ENCODE measurements around the gene CDK15. TPM values are rescaled to one million over a fixed set of nuclear protein-coding genes. Genes with fewer than 3 reads are reported as not detected.
"Not testable (repeated sequence)": the region's sequence is repeated elsewhere in the genome, so short reads cannot be mapped to it uniquely, and the experiment has no call there.

The CDK15 gene
- total and polyA plus RNA-seq, 2 donors (not counting 1 experiment from before 2014, with no cell fraction given): not detected

DNA sequence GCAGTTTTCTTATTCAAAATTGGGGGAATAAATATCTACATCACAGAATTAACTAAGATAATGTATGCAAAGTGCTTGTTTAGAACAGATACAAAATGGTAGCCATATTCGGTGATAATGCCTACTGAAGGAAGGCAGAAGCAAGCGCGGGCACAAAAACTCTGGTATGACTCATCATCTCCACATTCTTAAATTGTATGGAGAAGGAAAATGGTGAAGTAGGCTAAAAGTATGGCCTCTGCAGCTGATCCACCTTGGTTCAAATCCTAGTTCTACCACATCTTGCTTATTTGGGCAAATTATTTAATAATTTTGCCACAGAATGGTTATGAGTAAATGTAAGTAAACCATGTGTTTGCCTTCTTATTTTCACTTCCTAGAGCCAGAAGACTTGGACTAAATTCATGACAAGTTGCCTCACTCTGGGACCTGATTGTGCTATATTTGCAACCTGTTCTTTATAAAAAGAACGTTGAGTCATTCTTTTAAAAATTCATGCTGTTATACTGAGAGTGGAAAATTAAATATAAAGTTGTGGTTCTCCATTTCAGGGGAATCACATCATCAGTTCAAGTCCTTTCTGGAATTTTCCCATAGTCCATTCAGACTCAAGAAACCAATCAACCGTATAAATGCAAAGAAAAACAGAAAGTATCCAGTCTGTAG is 9.0 kb upstream of the CDK15 start:
- Mint-ChIP-seq H3K27ac (no peak overlapping the region), H3K4me1 (no peaks in the 10 kb centered on the region), H3K9me3 (ENCODE audit: insufficient read depth) (no peaks in the 10 kb centered on the region), H3K4me3 (no peak overlapping the region), H3K27me3 (peaks cover 21% of the 10 kb centered on the region)
- POLR2A ChIA-PET: no interaction called here
- Histone ChIP-seq H4K20me1 (ENCODE audit: control insufficient read depth, insufficient read depth, low read length, poor library complexity, severe bottlenecking) (no peaks in the 10 kb centered on the region), H3K4me1 (ENCODE audit: control insufficient read depth in 2 of 2, insufficient read depth in 2 of 2, low read length in 2 of 2) (no peaks in the 10 kb centered on the region), H3K27me3 (replicated peaks in 1 of 4; ENCODE audit: control extremely low read depth in 1 of 4, control insufficient read depth in 3 of 4, insufficient read depth in 4 of 4, low read length in 3 of 4) (peaks cover 0 to 5% (median 0%) of the 10 kb centered on the region in 4 experiments), H3K36me3 (replicated peaks in 1 of 2; ENCODE audit: control extremely low read depth in 1 of 2, control insufficient read depth in 1 of 2, extremely low read depth in 1 of 2, insufficient read depth in 2 of 2, low read length in 1 of 2) (no peaks in the 10 kb centered on the region), H3K9me3 (ENCODE audit: control extremely low read depth in 1 of 3, control insufficient read depth in 2 of 3, insufficient read depth in 1 of 3, low read length in 2 of 3) (peaks cover 0 to 1% (median 0%) of the 10 kb centered on the region in 3 donors), H3K4me3 (ENCODE audit: control extremely low read depth in 1 of 5, extremely low read depth in 1 of 5, insufficient read depth in 1 of 5, low read depth in 2 of 5, low read length in 4 of 5) (no peak overlapping the region), H3K4me2 (replicated peaks; ENCODE audit: low read depth, low read length, poor library complexity, severe bottlenecking) (no peak overlapping the region), H3K27ac (ENCODE audit: low read length in 2 of 2) (no peak overlapping the region), H3K9ac (ENCODE audit: low read length) (no peak overlapping the region), H3K79me2 (ENCODE audit: control insufficient read depth, insufficient read depth, low read length) (no peaks in the 10 kb centered on the region), H2AFZ (ENCODE audit: insufficient read depth, low read depth, low read length, poor library complexity, severe bottlenecking) (no peak overlapping the region)
- DNase-seq (no peak), ATAC-seq (ENCODE audit: low read depth) (no peak)
- TF ChIP-seq, protein P1, sequence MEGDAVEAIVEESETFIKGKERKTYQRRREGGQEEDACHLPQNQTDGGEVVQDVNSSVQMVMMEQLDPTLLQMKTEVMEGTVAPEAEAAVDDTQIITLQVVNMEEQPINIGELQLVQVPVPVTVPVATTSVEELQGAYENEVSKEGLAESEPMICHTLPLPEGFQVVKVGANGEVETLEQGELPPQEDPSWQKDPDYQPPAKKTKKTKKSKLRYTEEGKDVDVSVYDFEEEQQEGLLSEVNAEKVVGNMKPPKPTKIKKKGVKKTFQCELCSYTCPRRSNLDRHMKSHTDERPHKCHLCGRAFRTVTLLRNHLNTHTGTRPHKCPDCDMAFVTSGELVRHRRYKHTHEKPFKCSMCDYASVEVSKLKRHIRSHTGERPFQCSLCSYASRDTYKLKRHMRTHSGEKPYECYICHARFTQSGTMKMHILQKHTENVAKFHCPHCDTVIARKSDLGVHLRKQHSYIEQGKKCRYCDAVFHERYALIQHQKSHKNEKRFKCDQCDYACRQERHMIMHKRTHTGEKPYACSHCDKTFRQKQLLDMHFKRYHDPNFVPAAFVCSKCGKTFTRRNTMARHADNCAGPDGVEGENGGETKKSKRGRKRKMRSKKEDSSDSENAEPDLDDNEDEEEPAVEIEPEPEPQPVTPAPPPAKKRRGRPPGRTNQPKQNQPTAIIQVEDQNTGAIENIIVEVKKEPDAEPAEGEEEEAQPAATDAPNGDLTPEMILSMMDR (IDR thresholded peaks at IDR 0.05): no peak
- TF ChIP-seq EZH2 (IDR thresholded peaks at IDR 0.05; ENCODE audit: borderline replicate concordance, insufficient read depth, low read depth, low read length, poor library complexity, severe bottlenecking): no peak
- WGBS (ENCODE audit: insufficient coverage): no CpG with 5 or more reads among the region's 5 CpGs
- CTCF ChIA-PET: no interaction called here
- intact Hi-C loops (cut with micrococcal nuclease): no loop called here

DNA sequence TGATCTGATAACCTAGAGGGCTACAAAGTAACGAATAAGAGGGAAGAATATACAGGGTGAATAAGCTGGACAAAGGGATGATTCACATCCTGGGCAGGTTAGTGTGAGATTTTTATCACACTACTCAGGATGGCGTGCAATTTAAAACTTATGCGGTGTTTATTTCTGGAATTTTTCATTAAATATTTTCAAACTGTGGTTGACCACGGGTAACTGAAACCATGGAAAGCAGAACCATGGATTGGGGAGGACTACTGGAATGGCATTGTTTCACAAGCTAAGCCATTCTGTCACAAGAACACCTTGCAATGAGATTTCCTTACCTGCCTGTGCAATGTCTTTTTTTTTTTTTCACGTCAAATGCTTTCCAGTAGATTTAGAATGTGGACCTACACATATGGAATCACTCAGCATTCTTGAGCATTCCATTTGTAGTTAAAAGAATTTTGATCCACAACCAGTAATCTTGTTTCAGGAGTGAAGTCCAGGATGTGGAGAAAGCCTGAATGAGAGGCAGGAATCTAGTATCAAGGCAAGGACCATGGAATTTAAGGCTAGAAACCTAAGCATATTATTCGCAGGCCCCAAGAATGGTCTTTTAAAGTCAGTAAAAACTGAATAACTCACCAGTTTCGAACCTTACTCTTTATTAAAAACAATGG is 8.0 kb upstream of the CDK15 start:
- ChIA-PET POLR2A (no interaction called here), CTCF (no interaction called here)
- Mint-ChIP-seq H3K4me1 (no peaks in the 10 kb centered on the region), H3K4me3 (no peak overlapping the region), H3K27ac (no peak overlapping the region), H3K27me3 (peaks cover 26% of the 10 kb centered on the region), H3K9me3 (ENCODE audit: insufficient read depth) (no peaks in the 10 kb centered on the region)
- H3K9ac ChIP-seq (ENCODE audit: low read length): no peak overlapping the region
- peaks cover 0 to 5% (median 0%) of the 10 kb centered on the region in 4 experiments for H3K27me3 ChIP-seq (replicated peaks in 1 of 4; ENCODE audit: control extremely low read depth in 1 of 4, control insufficient read depth in 3 of 4, insufficient read depth in 4 of 4, low read length in 3 of 4)
- ATAC-seq (ENCODE audit: low read depth) (no peak), DNase-seq (no peak)
- H3K4me1 ChIP-seq (ENCODE audit: control insufficient read depth in 2 of 2, insufficient read depth in 2 of 2, low read length in 2 of 2): no peaks in the 10 kb centered on the region
- no peak overlapping the region for H2AFZ ChIP-seq (ENCODE audit: insufficient read depth, low read depth, low read length, poor library complexity, severe bottlenecking)
- H3K9me3 ChIP-seq (ENCODE audit: control extremely low read depth in 1 of 3, control insufficient read depth in 2 of 3, insufficient read depth in 1 of 3, low read length in 2 of 3): peaks cover 0 to 1% (median 0%) of the 10 kb centered on the region in 3 donors
- no peak overlapping the region for H3K4me3 ChIP-seq (ENCODE audit: control extremely low read depth in 1 of 5, extremely low read depth in 1 of 5, insufficient read depth in 1 of 5, low read depth in 2 of 5, low read length in 4 of 5)
- intact Hi-C loops (cut with micrococcal nuclease): no loop called here
- H3K27ac ChIP-seq (ENCODE audit: low read length in 2 of 2): no peak overlapping the region
- no peaks in the 10 kb centered on the region for H4K20me1 ChIP-seq (ENCODE audit: control insufficient read depth, insufficient read depth, low read length, poor library complexity, severe bottlenecking)
- TF ChIP-seq EZH2 (IDR thresholded peaks at IDR 0.05; ENCODE audit: borderline replicate concordance, insufficient read depth, low read depth, low read length, poor library complexity, severe bottlenecking): no peak
- TF ChIP-seq, protein P1 (IDR thresholded peaks at IDR 0.05): no peak
- no peak overlapping the region for H3K4me2 ChIP-seq (replicated peaks; ENCODE audit: low read depth, low read length, poor library complexity, severe bottlenecking)
- H3K36me3 ChIP-seq (replicated peaks in 1 of 2; ENCODE audit: control extremely low read depth in 1 of 2, control insufficient read depth in 1 of 2, extremely low read depth in 1 of 2, insufficient read depth in 2 of 2, low read length in 1 of 2): no peaks in the 10 kb centered on the region
- WGBS (ENCODE audit: insufficient coverage): 74% methylated on average over 3 of the region's 7 CpGs
- H3K79me2 ChIP-seq (ENCODE audit: control insufficient read depth, insufficient read depth, low read length): no peaks in the 10 kb centered on the region

DNA sequence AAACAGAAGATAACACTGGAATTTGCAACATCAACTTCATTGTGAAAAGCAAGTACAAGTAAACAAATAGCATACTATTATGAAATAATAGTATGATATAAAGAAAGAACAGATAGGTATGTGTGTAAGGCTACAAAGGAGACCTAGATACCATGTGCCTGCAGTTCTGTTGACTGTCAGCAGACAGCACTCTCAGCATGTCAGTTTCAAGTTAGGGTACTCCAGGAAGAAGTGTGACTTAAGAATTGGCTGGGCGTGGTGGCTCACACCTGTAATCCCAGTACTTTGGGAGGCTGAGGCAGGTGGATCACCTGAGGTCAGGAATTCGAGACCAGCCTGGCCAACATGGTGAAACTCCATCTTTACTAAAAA is 7.4 kb upstream of the CDK15 start:
- H3K9me3 ChIP-seq (ENCODE audit: control extremely low read depth in 1 of 3, control insufficient read depth in 2 of 3, insufficient read depth in 1 of 3, low read length in 2 of 3); intact Hi-C loops (cut with micrococcal nuclease); H3K27ac ChIP-seq (ENCODE audit: low read length in 2 of 2); H3K4me1 ChIP-seq (ENCODE audit: control insufficient read depth in 2 of 2, insufficient read depth in 2 of 2, low read length in 2 of 2); POLR2A ChIA-PET; ATAC-seq (ENCODE audit: low read depth); H3K4me1 Mint-ChIP-seq; H3K79me2 ChIP-seq (ENCODE audit: control insufficient read depth, insufficient read depth, low read length); H3K27me3 ChIP-seq (replicated peaks in 1 of 4; ENCODE audit: control extremely low read depth in 1 of 4, control insufficient read depth in 3 of 4, insufficient read depth in 4 of 4, low read length in 3 of 4); H3K4me2 ChIP-seq (replicated peaks; ENCODE audit: low read depth, low read length, poor library complexity, severe bottlenecking); H3K9ac ChIP-seq (ENCODE audit: low read length); DNase-seq; H3K9me3 Mint-ChIP-seq (ENCODE audit: insufficient read depth); H2AFZ ChIP-seq (ENCODE audit: insufficient read depth, low read depth, low read length, poor library complexity, severe bottlenecking); H3K27ac Mint-ChIP-seq; H4K20me1 ChIP-seq (ENCODE audit: control insufficient read depth, insufficient read depth, low read length, poor library complexity, severe bottlenecking); CTCF ChIA-PET; H3K4me3 Mint-ChIP-seq; H3K4me3 ChIP-seq (ENCODE audit: control extremely low read depth in 1 of 5, extremely low read depth in 1 of 5, insufficient read depth in 1 of 5, low read depth in 2 of 5, low read length in 4 of 5); H3K36me3 ChIP-seq (replicated peaks in 1 of 2; ENCODE audit: control extremely low read depth in 1 of 2, control insufficient read depth in 1 of 2, extremely low read depth in 1 of 2, insufficient read depth in 2 of 2, low read length in 1 of 2): not testable (repeated sequence)
- WGBS (ENCODE audit: insufficient coverage): no CpG with 5 or more reads among the region's 2 CpGs
- peaks cover 26% of the 10 kb centered on the region for H3K27me3 Mint-ChIP-seq

Data from B cell (primary cell).